OCI-M1 (cell line): ENCODE results near the gene TRIM40.
"Not testable (repeated sequence)": the region's sequence is repeated elsewhere in the genome, so short reads cannot be mapped to it uniquely, and the experiment has no call there.

ENCODE experiments used
- DNase-seq: peaks from one replicate; lab custom pipeline; 2025; lab: John Stamatoyannopoulos, UW

Gene TRIM40

GRCh38 chr6:30113841-30114240 lies 22.1 kb upstream of the TRIM40 start:
- peak; percentile 29 for DNase-seq

- DNase-seq: no peak
Observed at GRCh38 chr6:30116724-30117123, 19.2 kb upstream of the TRIM40 start.

GRCh38 chr6:30118691-30119090 lies 17.2 kb upstream of the TRIM40 start:
- DNase-seq: not testable (repeated sequence)

- DNase-seq: no peak
Observed at GRCh38 chr6:30121446-30122366, 14.2 kb upstream of the TRIM40 start.

- no peak for DNase-seq
Observed at GRCh38 chr6:30122515-30122914, 13.4 kb upstream of the TRIM40 start.

GRCh38 chr6:30127238-30128093 lies 8.5 kb upstream of the TRIM40 start:
- no peak for DNase-seq

GRCh38 chr6:30129265-30130178 lies 6.4 kb upstream of the TRIM40 start:
- DNase-seq: peak; percentile 12

- no peak for DNase-seq
Observed at GRCh38 chr6:30130179-30130679, 5.7 kb upstream of the TRIM40 start.

GRCh38 chr6:30130887-30131862 lies 4.8 kb upstream of the TRIM40 start:
- peak; percentile 92 for DNase-seq

- no peak for DNase-seq
Observed at GRCh38 chr6:30131947-30132497, 3.9 kb upstream of the TRIM40 start.

GRCh38 chr6:30135147-30135546 lies 793 bp upstream of the TRIM40 start:
- DNase-seq: no peak

- peak; percentile 60 for DNase-seq
Observed at GRCh38 chr6:30136570-30137286, 788 bp downstream of the TRIM40 start.

GRCh38 chr6:30140240-30140639 lies 4.3 kb downstream of the TRIM40 start:
- not testable (repeated sequence) for DNase-seq

GRCh38 chr6:30142665-30143064 lies 6.7 kb downstream of the TRIM40 start:
- no peak for DNase-seq

GRCh38 chr6:30143780-30144179 lies 7.8 kb downstream of the TRIM40 start:
- DNase-seq: no peak

- DNase-seq: no peak
Observed at GRCh38 chr6:30144811-30145210, 8.9 kb downstream of the TRIM40 start.

GRCh38 chr6:30145818-30146217 lies 9.9 kb downstream of the TRIM40 start:
- DNase-seq: no peak

GRCh38 chr6:30147096-30147495 lies 11.2 kb downstream of the TRIM40 start:
- DNase-seq: no peak

- peak; percentile 35 for DNase-seq
Observed at GRCh38 chr6:30149234-30149633, 13.3 kb downstream of the TRIM40 start.
